Daoy (cell line): ENCODE measurements around the gene ADCY3. TPM values are rescaled to one million over a fixed set of nuclear protein-coding genes. Genes with fewer than 3 reads are reported as not detected.

Experiments
- DNase-seq: peaks from one replicate; pipeline ENCODE4 v3.0.0-alpha.2; 2015; ENCODE audit warnings: low read depth
- total RNA-seq: library from RNA; depleted of rRNA; stranded (reverse); fragments of >200 nt; shearing (Covaris generic); gene quantifications from 2 replicates; pipeline ENCODE4 v1.2.3, GENCODE V29; 2014

Gene ADCY3
- total RNA-seq, 1 experiment from 2014 or later = 16.4 TPM

DNA sequence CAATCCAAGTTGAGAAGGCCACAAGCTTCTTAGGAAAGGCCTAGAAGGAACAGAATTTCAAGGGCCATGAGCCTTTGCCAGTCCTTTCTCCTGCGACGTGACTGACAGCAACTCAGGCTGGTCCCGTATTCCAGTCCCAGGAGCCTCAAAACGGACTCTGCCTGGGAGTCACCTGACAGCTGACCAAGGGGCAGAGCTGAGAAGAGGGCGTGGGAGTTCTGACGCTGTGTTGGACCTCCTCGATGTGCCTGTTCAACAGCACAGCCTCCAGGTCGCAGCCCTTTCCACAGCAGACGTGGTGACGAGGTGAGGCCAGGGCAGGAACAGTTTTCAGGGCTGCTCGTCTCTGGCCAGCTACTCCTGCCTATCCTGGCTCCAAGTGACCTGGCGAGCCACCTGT lies 89.3 kb downstream of the ADCY3 start:
- no peak for DNase-seq

DNA sequence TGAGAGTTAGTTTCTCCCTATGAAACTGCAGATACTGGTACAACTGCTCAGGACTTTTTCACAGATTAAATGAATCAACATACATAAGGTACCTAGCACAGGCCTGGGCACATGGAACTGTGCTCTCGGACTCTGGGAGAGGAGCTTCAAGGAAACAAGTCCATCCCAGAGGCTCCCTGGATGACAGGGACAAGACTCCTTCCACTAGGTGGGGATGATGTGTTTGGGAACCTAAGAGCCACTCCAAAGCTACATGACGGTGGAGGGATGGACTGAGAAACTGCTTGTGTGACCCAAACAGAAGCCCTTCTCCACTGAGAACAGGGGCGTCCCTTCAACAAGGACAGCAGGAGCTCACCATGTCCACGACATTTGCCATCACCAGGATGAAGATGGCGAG lies 89.7 kb downstream of the ADCY3 start:
- no peak for DNase-seq

DNA sequence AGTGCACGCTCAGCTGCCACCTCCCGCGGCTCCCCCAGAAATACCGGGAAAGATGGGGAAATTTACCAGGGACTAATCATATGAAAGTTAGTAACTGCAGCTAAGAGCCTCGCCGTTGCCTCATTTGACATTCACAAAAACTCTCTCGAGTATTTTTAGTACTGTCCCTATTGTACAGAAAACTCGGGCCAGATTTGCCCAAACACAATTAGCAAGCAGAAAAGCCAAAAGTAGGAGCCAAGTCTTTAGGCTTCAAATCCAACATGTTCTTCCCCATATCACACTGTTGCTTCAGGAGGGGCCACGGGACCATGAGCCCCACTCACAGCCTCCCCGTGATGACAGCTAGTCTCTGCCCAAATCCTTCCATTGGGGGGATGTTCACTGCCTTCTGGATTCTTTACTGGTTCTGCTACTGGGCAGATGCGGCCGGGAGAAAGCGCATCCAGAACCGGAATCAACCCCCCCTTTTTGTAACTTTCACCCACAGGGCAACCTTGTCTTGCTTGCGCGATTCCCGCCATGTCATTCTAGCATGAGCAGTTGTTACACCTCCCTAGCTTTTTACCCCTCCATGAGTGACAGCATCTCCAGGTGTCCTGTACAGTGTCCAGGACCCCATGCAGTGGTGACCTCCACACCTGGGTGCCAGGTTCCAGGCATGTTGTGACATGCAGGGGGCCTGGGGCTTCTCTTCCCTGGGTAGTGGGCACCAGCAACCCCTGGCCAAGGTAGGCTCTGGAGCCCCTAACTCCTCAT lies 91.6 kb downstream of the ADCY3 start:
- peak; percentile 1 for DNase-seq

DNA sequence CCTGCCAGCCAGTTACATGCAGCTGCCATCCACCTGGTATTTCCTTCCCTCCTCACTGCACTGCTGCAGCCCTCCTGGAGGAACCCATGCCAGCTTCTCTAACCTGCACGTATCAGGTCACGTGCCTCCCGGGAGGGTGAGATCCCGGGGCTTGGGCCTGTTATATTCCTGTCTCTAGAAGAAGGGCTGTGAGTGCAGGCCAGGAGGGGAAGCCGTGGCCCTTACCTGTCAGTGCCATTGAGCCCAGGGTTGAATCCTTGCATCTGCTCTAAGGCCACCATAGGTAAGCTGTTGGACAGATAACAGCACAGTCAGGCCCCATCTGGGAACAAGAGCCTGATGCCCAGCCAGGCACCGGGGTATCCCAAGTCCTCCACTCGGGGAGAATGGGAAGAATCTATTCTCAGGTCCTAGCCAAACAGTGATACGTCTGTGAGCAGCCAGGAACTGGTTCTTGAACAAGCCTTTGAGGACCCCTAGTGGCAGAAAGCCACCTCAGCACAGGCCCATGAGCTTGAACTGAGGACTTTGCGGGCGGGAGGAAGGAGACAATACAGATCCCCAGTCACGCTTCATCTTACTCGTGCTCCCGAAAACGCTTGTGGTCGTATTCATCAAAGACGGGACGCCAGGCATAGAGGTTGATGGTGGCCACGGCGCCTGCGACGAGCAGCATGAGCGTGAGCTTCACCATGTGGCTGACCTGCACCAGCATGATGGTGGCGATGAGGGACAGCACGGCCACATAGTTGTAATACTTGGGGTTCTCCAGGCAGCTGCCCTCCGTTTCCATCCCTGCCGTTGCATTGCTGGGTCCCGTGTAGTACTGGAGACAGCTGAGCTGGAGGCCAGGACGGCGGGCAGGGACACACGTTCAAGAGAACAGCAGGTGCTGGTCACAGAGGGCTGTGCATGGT lies 92.5 kb downstream of the ADCY3 start:
- peak; percentile 83 for DNase-seq

- DNase-seq = no peak
Observed at GRCh38 chr2:24826773-24827145, 93.3 kb downstream of the ADCY3 start.

GRCh38 chr2:24825883-24826772 lies 93.9 kb downstream of the ADCY3 start:
- peak; percentile 7 for DNase-seq

GRCh38 chr2:24824966-24825882 lies 94.8 kb downstream of the ADCY3 start:
- DNase-seq = peak; percentile 33

DNA sequence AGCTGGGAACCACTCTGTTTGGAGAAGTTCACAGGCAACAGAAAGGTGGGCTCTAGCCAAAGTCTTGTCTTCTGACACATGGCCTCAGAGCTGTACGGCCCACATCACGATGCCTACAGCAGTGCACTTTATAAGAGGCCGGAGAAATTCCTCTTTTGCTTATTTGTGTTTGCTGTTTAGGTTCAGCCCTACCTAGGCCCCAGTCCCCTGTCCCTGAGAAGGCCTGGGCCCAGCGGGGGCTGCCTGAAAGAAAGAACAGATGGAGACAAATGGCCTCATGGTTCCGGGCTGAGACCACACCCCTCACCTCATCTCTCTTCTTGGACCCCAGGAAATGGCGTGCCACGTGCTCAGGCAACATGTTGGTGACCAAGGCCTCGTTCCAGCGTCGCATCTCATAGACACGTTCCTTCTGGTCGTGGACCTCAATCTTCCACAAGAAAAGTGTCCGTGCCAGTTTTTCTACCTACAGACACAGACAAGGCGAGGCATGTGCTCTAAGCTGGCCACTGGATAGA lies 95.9 kb downstream of the ADCY3 start:
- peak; percentile 1 for DNase-seq

DNA sequence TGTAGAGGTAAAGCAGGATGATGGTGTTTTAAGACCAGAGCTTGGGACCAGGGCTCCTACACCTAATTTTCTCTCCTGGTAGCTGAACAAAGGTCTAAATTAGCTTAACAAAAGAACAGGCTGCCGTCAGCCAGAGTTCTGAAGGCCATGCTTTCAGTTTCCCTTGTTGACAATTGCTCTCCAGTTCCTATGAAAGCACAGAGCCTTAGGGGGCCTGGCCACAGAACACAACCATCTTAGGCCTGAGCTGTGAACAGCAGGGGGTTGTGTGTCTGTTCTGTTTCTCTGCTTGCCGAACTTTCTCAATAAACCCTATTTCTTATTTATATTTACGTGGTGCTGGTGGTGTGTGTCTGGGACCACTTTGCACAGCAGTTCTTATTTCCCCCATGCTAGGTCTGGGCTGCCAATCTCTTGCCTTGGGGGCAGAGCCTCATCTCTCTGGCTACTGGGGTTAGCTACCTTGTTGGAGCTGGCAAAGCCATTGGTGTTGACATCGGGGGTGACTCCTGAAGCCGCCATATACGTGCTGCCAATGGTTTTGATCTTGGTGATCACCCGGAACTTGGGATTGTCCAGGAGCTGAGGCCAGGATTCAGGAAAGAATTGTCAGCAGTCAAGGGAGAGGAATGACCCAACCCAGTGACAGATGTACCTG lies 97.9 kb downstream of the ADCY3 start:
- no peak for DNase-seq

- DNase-seq = no peak
Observed at GRCh38 chr2:24821433-24821891, 98.6 kb downstream of the ADCY3 start.

DNA sequence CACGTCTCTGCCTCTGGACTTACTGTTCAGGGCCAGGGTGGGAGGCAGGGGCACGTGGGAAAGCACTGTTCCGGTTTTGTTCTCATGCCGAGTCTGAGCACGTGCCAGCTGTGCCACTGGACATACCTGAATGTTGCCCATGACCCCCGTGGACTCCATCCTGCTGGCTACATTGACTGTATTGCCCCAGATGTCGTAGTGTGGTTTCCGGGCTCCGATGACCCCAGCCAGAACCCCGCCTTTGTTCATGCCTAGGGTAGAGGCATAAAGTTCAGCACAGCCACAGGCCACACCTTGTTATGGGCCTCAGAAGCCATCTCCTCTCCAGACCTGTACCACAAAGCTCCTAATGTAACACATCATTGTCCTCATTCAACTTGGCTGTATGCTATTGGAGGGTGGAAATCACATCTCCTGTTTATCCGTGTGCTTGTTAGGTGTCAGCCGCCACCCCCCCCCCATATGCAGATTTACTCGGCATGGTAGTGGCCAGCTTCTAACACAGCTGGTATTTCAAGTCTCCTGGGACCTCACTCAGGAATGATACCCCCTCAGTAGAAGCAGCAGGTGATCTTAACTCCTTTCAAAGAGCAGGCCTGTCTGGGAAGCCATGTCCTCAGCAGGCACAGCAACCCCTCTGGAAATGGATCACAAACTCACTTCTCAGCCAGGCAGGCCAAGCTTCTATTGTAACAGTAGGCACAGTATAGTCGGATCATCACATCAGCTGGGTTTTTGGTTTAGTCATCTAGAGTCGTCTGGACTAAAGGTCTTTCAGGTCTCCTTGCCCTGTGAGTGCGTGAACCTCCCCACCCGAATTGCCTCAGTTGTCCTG lies 99.2 kb downstream of the ADCY3 start:
- DNase-seq = no peak

DNA sequence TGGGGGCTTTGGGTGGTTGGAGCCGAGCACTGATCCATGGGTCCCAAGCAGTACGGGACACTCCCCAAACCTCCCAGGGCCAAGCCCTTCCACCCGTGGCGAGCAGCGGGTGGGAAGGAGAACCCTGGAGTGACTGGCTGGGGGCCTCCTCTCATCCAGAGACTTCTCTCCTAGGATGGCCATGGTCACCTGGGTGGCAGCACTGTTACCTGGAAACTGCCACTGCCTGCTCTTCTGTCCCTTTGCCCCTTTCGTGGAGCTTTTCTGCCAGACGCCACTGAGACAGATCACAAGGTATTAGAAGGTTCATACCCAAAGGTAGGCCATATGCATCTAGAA lies 99.9 kb downstream of the ADCY3 start:
- no peak for DNase-seq

DNA sequence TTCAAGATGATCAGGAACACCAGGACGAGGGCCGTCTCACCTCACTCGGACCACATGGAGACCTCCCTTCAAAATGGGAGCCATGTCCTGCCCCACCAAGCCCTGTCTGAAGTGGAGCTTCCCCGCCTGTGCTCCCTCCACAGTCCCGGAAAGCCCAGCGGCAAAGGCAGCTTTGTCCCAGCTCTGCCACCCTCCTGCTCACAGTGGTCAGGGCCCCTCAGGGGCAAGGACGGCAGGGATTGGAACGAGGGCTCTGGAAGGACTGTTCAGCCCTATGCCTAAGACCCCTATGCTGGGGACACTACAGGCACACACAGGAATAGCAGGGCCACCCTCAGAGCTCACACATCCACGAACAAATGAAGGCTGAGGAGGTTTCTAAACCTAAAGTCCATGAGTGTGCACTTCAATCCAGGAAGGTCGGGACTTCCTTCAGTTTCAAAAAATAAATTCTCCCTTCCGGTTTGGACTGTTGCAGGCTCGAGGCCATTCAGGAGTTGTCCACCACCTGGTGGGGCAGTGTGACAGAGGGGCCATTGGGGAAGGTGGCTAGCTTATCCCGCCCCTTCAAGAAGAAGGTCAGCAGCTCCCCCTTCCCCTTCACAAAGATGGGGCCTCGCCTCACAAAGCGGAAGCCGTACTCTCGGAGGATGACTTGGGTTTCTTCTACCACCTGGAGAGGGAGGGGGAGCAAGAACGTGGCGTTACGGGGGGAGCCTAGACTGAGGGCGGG lies 100.4 kb downstream of the ADCY3 start:
- DNase-seq = no peak

- DNase-seq = no peak
Observed at GRCh38 chr2:24818721-24819167, 101.3 kb downstream of the ADCY3 start.

- DNase-seq = peak; percentile 83
Observed at GRCh38 chr2:24816884-24817283, 103.2 kb downstream of the ADCY3 start.

DNA sequence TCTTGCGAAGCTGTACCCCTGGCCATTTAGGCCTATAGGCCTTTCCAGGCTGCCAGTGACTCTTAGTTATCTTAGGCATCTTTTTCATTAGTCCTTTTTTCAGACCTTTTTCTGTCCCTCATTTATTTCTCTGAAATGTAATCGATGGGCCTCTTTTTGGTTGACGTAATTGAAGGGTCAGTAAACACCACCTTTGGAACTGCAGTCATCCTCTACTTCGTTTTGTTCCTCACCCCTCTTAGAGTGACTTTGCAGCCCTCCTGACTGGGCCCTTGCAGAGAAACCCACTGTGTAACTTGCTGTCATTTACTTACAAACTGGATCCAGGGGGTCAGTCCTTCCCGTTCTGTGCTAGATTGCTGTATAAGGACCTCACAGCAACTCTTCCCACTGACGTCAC lies 103.6 kb downstream of the ADCY3 start:
- DNase-seq = no peak

- DNase-seq = no peak
Observed at GRCh38 chr2:24815171-24815570, 104.9 kb downstream of the ADCY3 start.

- DNase-seq = no peak
Observed at GRCh38 chr2:24814516-24814915, 105.5 kb downstream of the ADCY3 start.
